HepG2 (cell line): ENCODE measurements around the gene RFX2. TPM values are rescaled to one million over a fixed set of nuclear protein-coding genes. Genes with fewer than 3 reads are reported as not detected.
A peak's percentile ranks its signal among the peaks of the same experiment; 100 is the strongest.

Experiments used
- ATAC-seq: fragments of 200-7000 bp; cut with Tn5 transposase; 3 replicates; pipeline ENCODE4 v1.9.1; 2020; ENCODE audit warnings: mild to moderate bottlenecking, moderate library complexity
- BruUV-seq: library from RNA; stranded (reverse); fragments of 400-500 nt; replicated peaks from 2 replicates; lab custom pipeline; 2021; lab: Mats Ljungman, UMichigan
- CTCF ChIA-PET: fragments of 300-600 bp; formaldehyde crosslinking; extraction: SDS; loops from one replicate; lab custom pipeline; 2021; ENCODE audit warnings: low total read pairs, inconsistent platforms, low intra/inter-chr PET ratio; lab: Yijun Ruan, JAX
- POLR2A ChIA-PET: fragments of 350-600 bp; sonication (Branson Sonifier 250); formaldehyde crosslinking; loops from one replicate; lab custom pipeline; 2020; ENCODE audit warnings: antibody characterized with exemption, inconsistent platforms; lab: Yijun Ruan, JAX
- DNase-seq: peaks from one replicate; pipeline ENCODE4 v3.0.0-alpha.2; 2015; ENCODE audit warnings: low spot score
- FAIRE-seq: peaks from 3 replicates; lab custom pipeline; 2011; peaks lifted over from hg19 to GRCh38; lab: Jason Lieb, UNC
- H2AFZ ChIP-seq: one replicate; pipeline ENCODE4 v1.6.1; 2011; ENCODE audit warnings: low read length, inconsistent platforms
- H3K27ac ChIP-seq: fragments of 300-600 bp; 3 replicates; pipeline ENCODE4 v1.8.0; 2011; ENCODE audit warnings: mixed run types, mild to moderate bottlenecking, mixed read lengths, low read length, inconsistent platforms; ENCODE audit not compliant: insufficient read depth; ENCODE audit errors: extremely low read length
- H3K27me3 ChIP-seq, 2 experiments: fragments of 200-600 bp in 1 of 2; 2 replicates in 1 of 2; 3 replicates in 1 of 2; pipeline versions ENCODE4 v1.6.0 to v1.8.0; 2011; ENCODE audit warnings: low read length in 2 of 2, mild to moderate bottlenecking in 2 of 2, moderate library complexity in 2 of 2, inconsistent platforms in 1 of 2; ENCODE audit not compliant: insufficient read depth in 2 of 2, control insufficient read depth in 1 of 2
- H3K36me3 ChIP-seq, 2 experiments: fragments of 200-600 bp in 1 of 2; replicated peaks in 1 of 2; 2 replicates in 1 of 2; 3 replicates in 1 of 2; pipeline versions ENCODE4 v1.5.1 to v1.8.0; 2011; ENCODE audit warnings: low read length in 2 of 2, inconsistent platforms in 1 of 2; ENCODE audit not compliant: insufficient read depth in 2 of 2, control insufficient read depth in 1 of 2
- H3K4me1 ChIP-seq: 2 replicates; pipeline ENCODE4 v1.5.1; 2012; ENCODE audit warnings: low read length, inconsistent platforms; ENCODE audit not compliant: insufficient read depth
- H3K4me2 ChIP-seq: 2 replicates; pipeline ENCODE4 v1.6.0; 2011; ENCODE audit warnings: low read depth, low read length, inconsistent platforms
- H3K4me3 ChIP-seq, 3 experiments: fragments of 200-600 bp in 1 of 3; sonication (generic), shearing (Covaris generic) in 1 of 3; replicated peaks in 1 of 3; 2 replicates each; pipeline ENCODE4 v1.5.1; 2011 to 2016; ENCODE audit warnings: low read length in 3 of 3, inconsistent platforms in 2 of 3, low read depth in 2 of 3, mild to moderate bottlenecking in 2 of 3, control low read depth in 1 of 3, mixed read lengths in 1 of 3; ENCODE audit not compliant: insufficient read depth in 1 of 3
- H3K79me2 ChIP-seq: one replicate; pipeline ENCODE4 v1.6.1; 2011; ENCODE audit warnings: low read length, inconsistent platforms; ENCODE audit not compliant: insufficient read depth
- H3K9ac ChIP-seq: 2 replicates; pipeline ENCODE4 v1.6.0; 2011; ENCODE audit warnings: mild to moderate bottlenecking, low read depth, low read length, inconsistent platforms; ENCODE audit not compliant: insufficient read depth
- H3K9me3 ChIP-seq: 2 replicates; pipeline ENCODE4 v1.5.1; 2012; ENCODE audit warnings: mild to moderate bottlenecking, low read length
- H4K20me1 ChIP-seq: 2 replicates; pipeline ENCODE4 v1.6.0; 2011; ENCODE audit warnings: inconsistent platforms, mild to moderate bottlenecking, low read length, moderate library complexity; ENCODE audit not compliant: insufficient read depth
- CCDC6 ChIP-seq: sonication (generic); formaldehyde crosslinking; IDR thresholded peaks from 2 replicates; pipeline ENCODE4 v1.8.1; 2022; ENCODE audit warnings: mild to moderate bottlenecking, missing genetic modification reagents, moderate library complexity
- DMTF1 ChIP-seq: sonication (generic); formaldehyde crosslinking; IDR thresholded peaks from 2 replicates; pipeline ENCODE4 v1.4.0; 2020; ENCODE audit warnings: mild to moderate bottlenecking, missing genetic modification reagents
- GLI4 ChIP-seq: sonication (generic); formaldehyde crosslinking; IDR thresholded peaks from 2 replicates; pipeline ENCODE4 v1.5.1; 2020; ENCODE audit warnings: missing genetic modification reagents, mild to moderate bottlenecking, moderate library complexity, borderline replicate concordance
- LBX2 ChIP-seq: sonication (generic); formaldehyde crosslinking; IDR thresholded peaks from 2 replicates; pipeline ENCODE4 v1.5.0; 2020; ENCODE audit warnings: missing genetic modification reagents, mild to moderate bottlenecking, borderline replicate concordance
- NR2F1 ChIP-seq, 2 experiments: fragments of 450-650 bp in 1 of 2; formaldehyde crosslinking in 1 of 2; IDR thresholded peaks; 2 replicates each; pipeline versions ENCODE4 v1.5.0 to v1.6.1; 2016 to 2020; ENCODE audit warnings: mild to moderate bottlenecking in 1 of 2, missing compliant biosample characterization in 1 of 2, missing genetic modification reagents in 1 of 2, moderate library complexity in 1 of 2
- PAWR ChIP-seq: sonication (generic); formaldehyde crosslinking; IDR thresholded peaks from 2 replicates; pipeline ENCODE4 v1.4.0; 2020; ENCODE audit warnings: missing genetic modification reagents, mild to moderate bottlenecking, borderline replicate concordance
- PAX8 ChIP-seq: sonication (generic); formaldehyde crosslinking; IDR thresholded peaks from 2 replicates; pipeline ENCODE4 v1.8.0; 2022; ENCODE audit warnings: mild to moderate bottlenecking, missing genetic modification reagents, borderline replicate concordance
- TAF1 ChIP-seq: sonication (generic); formaldehyde crosslinking; IDR thresholded peaks from 2 replicates; pipeline ENCODE4 v1.4.0; 2020; ENCODE audit warnings: missing genetic modification reagents
- TBX2 ChIP-seq: sonication (generic); formaldehyde crosslinking; IDR thresholded peaks from 2 replicates; pipeline ENCODE4 v1.5.0; 2020; ENCODE audit warnings: missing genetic modification reagents, mild to moderate bottlenecking, borderline replicate concordance
- YEATS4 ChIP-seq: sonication (generic); formaldehyde crosslinking; IDR thresholded peaks from 2 replicates; pipeline ENCODE4 v1.4.0; 2020; ENCODE audit warnings: missing genetic modification reagents, borderline replicate concordance
- ZNF251 ChIP-seq: sonication (generic); formaldehyde crosslinking; IDR thresholded peaks from 2 replicates; pipeline ENCODE4 v1.9.0; 2021; ENCODE audit warnings: mild to moderate bottlenecking, missing genetic modification reagents
- ZNF343 ChIP-seq: sonication (generic); formaldehyde crosslinking; IDR thresholded peaks from 2 replicates; pipeline ENCODE4 v1.4.0; 2020; ENCODE audit warnings: mild to moderate bottlenecking, missing genetic modification reagents
- ZNF510 ChIP-seq: sonication (generic); formaldehyde crosslinking; IDR thresholded peaks from 2 replicates; pipeline ENCODE4 v1.4.0; 2020; ENCODE audit warnings: low read depth, mild to moderate bottlenecking, missing genetic modification reagents
- ZNF557 ChIP-seq: sonication (generic); formaldehyde crosslinking; IDR thresholded peaks from 2 replicates; pipeline ENCODE4 v1.4.0; 2020; ENCODE audit warnings: missing genetic modification reagents
- ZNF687 ChIP-seq: sonication (generic); formaldehyde crosslinking; IDR thresholded peaks from 2 replicates; pipeline ENCODE4 v1.5.1; 2020; ENCODE audit warnings: mild to moderate bottlenecking, missing genetic modification reagents, moderate library complexity
- ZNF788 ChIP-seq: sonication (generic); formaldehyde crosslinking; IDR thresholded peaks from 2 replicates; pipeline ENCODE4 v1.5.0; 2020; ENCODE audit warnings: mild to moderate bottlenecking, missing genetic modification reagents, borderline replicate concordance
- ZNF792 ChIP-seq: IDR thresholded peaks from 2 replicates; pipeline ENCODE4 v1.6.1; 2016
- WGBS: methylation state at CpG from one replicate; pipeline ENCODE4 v1.1.6; 2017; ENCODE audit warnings: low lambda C conversion rate; 5-methylcytosine and 5-hydroxymethylcytosine counted together
- in situ Hi-C: cut with HindIII; loops from 2 replicates; pipeline ENCODE4 v1.10.0; 2017; ENCODE audit warnings: low pct_unique_long_range_greater_than_20kb; ENCODE audit not compliant: extremely low pct_ligation_motif_present
- intact Hi-C: fragments of 100-400 bp; cut with micrococcal nuclease; formaldehyde crosslinking; loops from one replicate; pipeline ENCODE4 v1.10.0; 2022; ENCODE audit not compliant: unreplicated experiment
- polyA plus RNA-seq, 8 experiments: library from polyadenylated mRNA; depleted of rRNA in 3 of 8; stranded (reverse) in 7 of 8; unstranded in 1 of 8; fragments of >200 nt; fragmentation: Illumina TruSeq in 4 of 8; extraction: Trizol in 4 of 8; gene quantifications; 2 replicates each; pipeline versions ENCODE4 v1.2.1 to v1.2.3, GENCODE V29; 2011 to 2016; ENCODE audit warnings: low read depth in 4 of 8, missing spikeins in 1 of 8, mixed read lengths in 1 of 8; ENCODE audit not compliant: insufficient read depth in 1 of 8
- total RNA-seq, 5 experiments: library from RNA; depleted of rRNA; stranded (reverse); fragments of >200 nt; fragmentation: Illumina TruSeq; extraction: Trizol; gene quantifications; 2 replicates each; pipeline ENCODE4 v1.2.3, GENCODE V29; 2016; ENCODE audit warnings: low read depth in 1 of 5

RFX2 gene
- total and polyA plus RNA-seq, 2 of the 13 experiments (the other 11 are each of a cell fraction or from before 2014, with no cell fraction given), result 2.8 to 3.3 TPM

- in situ Hi-C loops (loop anchor here (5.0 kb wide), 2 partner anchors 35 to 220 kb away; no protein-coding TSS in a partner anchor), intact Hi-C loops (loop anchor here (1.0 to 10.0 kb wide), 2 partner anchors 35 to 218 kb away; partner anchors contain the start of gene NRTN)
- POLR2A ChIA-PET, result interaction anchor here (0.8 to 1.8 kb wide), 8 partner anchors 28 to 218 kb away, joined by 3 to 8 read pairs (median 4); partner anchors contain the start of genes NDUFA11 and RANBP3
- CTCF ChIA-PET, result interaction anchor here (1.0 to 3.8 kb wide), 5 partner anchors 25 to 219 kb away, joined by 3 to 49 read pairs (median 8); no protein-coding TSS in a partner anchor
- H3K9ac ChIP-seq, result no peak overlapping the region
- H3K9me3 ChIP-seq, result no peaks in the 10 kb centered on the region
- DNase-seq (no peak), FAIRE-seq (no peak), ATAC-seq (peak; percentile 18)
- H3K79me2 ChIP-seq, result no peaks in the 10 kb centered on the region
- H3K27ac ChIP-seq, result no peak overlapping the region
- no peak overlapping the region for H2AFZ ChIP-seq
- peak overlapping the region in 1 of 3 experiments; percentile 57; a peak in 1 of 6 replicates for H3K4me3 ChIP-seq
- H3K4me2 ChIP-seq, result peak overlapping the region; percentile 96
- H3K27me3 ChIP-seq, result peaks cover 4 to 34% of the 10 kb centered on the region in 2 experiments
- no peaks in the 10 kb centered on the region for H3K36me3 ChIP-seq
- no peaks in the 10 kb centered on the region for H4K20me1 ChIP-seq
- H3K4me1 ChIP-seq, result peaks cover 52% of the 10 kb centered on the region
- 50% methylated on average over 14 of the region's 16 CpGs for WGBS
- no TSS peak for BruUV-seq
- 0 out of 2 replicates have a peak, but pooled peaks have one; percentile 46 for TF ChIP-seq LBX2 (CRISPR knock-in tag)
- TF ChIP-seq PAX8 (CRISPR knock-in tag), result 0 out of 2 replicates have a peak, but pooled peaks have one; percentile 27
- TF ChIP-seq ZNF788 (CRISPR knock-in tag), result no peak
- no peak for TF ChIP-seq ZNF251
- no peak for TF ChIP-seq ZNF792 (CRISPR knock-in tag)
- no peak for TF ChIP-seq NR2F1 (CRISPR knock-in tag; IDR thresholded peaks at IDR 0.05)
- TF ChIP-seq ZNF343 (CRISPR knock-in tag), result 0 out of 2 replicates have a peak, but pooled peaks have one; percentile 32
- no peak for TF ChIP-seq PAWR (CRISPR knock-in tag)
- peak; percentile 23; the same call in 1 of the 2 replicates for TF ChIP-seq ZNF687 (CRISPR knock-in tag)
- TF ChIP-seq DMTF1 (CRISPR knock-in tag), result no peak
- no peak for TF ChIP-seq GLI4 (CRISPR knock-in tag)
- 0 out of 2 replicates have a peak, but pooled peaks have one; percentile 10 for TF ChIP-seq ZNF510 (CRISPR knock-in tag)
- no peak for TF ChIP-seq YEATS4
- TF ChIP-seq TAF1 (CRISPR knock-in tag), result no peak
- TF ChIP-seq TBX2 (CRISPR knock-in tag), result no peak; the same call in 1 of the 2 replicates
- no peak for TF ChIP-seq CCDC6 (CRISPR knock-in tag)
- TF ChIP-seq ZNF557, result no peak
These were observed 87.7 kb downstream of the RFX2 start for GRCh38 chr19:6022570-6023064.
